ENCODE measurements around the gene MCUB.

GRCh38 chr4:109629775-109630174 lies 69.7 kb downstream of the MCUB start:
- no peak for TF ChIP-seq CTCF (IDR thresholded peaks at IDR 0.05; ENCODE audit: low read length)
- no peak for TF ChIP-seq EZH2 (optimal IDR thresholded peaks at IDR 0.05; ENCODE audit: low read depth, low read length)
- TF ChIP-seq EZH2phosphoT487 (IDR thresholded peaks at IDR 0.05; ENCODE audit: low read length) = no peak
